GM18870 (cell line): ENCODE results near the gene OR4C45.
"Not testable (repeated sequence)": the region's sequence is repeated elsewhere in the genome, so short reads cannot be mapped to it uniquely, and the experiment has no call there.

ENCODE experiments used
- ATAC-seq: cut with Tn5 transposase; IDR thresholded peaks from one replicate; pipeline ENCODE4 v1.9.1; 2021; ENCODE audit warnings: moderate library complexity; ENCODE audit not compliant: unreplicated experiment

The OR4C45 gene

GRCh38 chr11:50032574-50032973, at the start of gene OR4C45:
Gene OR4C45, plus strand, starts transcription at chr11:50032874.
- no peak for ATAC-seq

DNA sequence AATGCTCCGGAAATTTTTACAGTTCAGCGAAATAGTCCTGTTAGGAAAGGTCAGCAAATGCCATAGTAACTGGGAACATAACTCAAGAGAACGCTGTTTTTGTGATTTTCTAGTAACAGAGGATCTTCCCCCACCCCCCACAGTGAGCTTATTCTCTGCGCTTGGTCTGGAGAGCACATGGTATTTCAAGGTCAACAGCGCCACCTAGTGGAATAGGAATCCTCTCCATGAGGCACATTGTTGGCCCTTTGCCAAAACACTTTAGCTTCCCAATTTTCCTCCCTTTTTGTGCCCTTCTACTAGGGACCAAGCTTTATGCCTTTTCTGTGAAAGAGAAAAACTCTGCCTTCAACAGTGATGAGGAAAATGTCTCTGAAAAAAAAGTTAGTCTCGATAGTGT, 37.1 kb upstream of the OR4C45 start:
- no peak for ATAC-seq

- ATAC-seq: no peak
These were observed 2.5 kb upstream of the OR4C45 start for GRCh38 chr11:50030193-50030592.

GRCh38 chr11:50036239-50036638, 3.6 kb downstream of the OR4C45 start:
- not testable (repeated sequence) for ATAC-seq

DNA sequence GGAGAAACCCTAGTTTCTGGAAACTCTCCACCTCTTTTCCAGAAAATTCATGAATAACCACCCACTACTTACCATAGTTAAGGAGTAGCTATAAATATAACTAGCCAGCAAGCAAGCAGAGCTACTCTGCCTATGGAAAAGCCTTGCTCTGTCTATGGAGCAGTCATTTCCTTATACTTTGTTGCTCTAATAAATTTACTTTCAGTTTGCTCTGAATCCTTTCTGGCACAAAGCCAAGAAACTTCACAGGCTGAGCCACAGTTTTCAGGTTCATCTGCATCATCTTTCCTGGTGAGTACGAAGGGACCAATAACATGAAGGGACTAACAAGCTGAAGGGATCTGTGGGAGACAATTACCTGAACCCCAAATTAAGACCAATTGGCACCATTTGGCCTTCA, 4.6 kb downstream of the OR4C45 start:
- ATAC-seq: no peak

GRCh38 chr11:50044647-50045046, 12.0 kb downstream of the OR4C45 start:
- no peak for ATAC-seq

DNA sequence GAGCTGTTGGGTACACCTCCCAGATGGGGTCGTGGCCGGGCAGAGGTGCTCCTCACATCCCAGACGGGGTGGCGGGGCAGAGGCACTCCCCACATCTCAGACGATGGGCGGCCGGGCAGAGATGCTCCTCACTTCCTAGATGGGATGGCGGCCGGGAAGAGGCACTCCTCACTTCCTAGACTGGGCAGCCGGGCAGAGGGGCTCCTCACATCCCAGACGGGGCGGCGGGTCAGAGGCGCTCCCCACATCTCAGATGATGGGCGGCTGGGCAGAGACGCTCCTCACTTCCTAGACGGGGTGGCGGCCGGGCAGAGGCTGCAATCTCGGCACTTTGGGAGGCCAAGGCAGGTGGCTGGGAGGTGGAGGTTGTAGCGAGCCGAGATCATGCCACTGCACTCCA, 30.4 kb downstream of the OR4C45 start:
- not testable (repeated sequence) for ATAC-seq

DNA sequence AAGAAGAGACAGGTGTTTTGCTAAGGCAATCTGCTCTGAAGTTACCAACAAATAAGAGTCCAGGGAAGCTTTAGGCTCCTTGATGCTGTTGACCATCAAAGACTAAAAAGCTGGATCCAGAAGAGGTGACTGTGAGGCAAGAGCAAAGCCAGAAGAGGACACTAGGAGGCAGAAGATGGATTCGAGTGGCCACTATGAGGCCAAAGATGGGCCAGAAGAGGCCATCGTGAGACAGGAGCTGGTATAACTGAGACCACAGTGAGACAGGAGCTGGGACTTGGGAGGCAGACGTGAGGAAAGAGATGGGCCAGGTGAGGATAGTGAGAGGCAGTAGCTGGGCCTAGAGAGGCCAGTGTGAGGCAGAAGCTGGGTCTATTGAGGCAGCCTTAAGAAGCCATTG, 37.7 kb downstream of the OR4C45 start:
- no peak for ATAC-seq

DNA sequence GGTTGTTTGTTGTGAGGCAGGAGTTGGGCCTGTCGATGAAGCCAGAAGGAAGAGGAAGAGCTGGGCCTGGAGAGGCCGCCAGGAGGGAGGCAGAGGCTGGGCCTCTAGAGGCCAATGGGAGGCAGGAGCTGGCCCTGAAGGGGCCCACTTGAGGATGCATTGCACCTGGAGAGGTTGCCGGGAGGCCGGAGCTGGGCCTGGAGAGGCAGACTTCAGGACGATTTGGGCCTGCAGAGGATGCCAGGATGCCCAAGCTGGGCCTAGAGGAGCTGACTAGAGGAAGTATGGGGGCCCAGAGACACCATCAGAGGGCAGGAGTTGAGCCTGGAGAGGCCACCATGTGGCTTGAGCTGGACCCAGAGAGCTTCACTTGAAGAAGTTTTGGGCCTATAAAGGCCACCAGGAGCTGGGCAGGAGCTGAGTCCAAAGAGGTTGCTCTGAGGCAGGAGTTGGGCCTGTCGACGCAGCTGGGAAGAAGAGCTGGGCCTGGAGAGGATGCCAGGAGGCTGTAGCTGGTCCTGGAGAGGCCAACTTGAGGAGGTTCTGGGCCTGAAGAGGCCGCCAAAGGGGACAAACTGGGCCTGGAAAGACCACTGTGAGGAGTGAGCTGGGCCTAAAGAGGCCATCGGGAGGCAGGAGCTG, 39.0 kb downstream of the OR4C45 start:
- ATAC-seq: no peak

DNA sequence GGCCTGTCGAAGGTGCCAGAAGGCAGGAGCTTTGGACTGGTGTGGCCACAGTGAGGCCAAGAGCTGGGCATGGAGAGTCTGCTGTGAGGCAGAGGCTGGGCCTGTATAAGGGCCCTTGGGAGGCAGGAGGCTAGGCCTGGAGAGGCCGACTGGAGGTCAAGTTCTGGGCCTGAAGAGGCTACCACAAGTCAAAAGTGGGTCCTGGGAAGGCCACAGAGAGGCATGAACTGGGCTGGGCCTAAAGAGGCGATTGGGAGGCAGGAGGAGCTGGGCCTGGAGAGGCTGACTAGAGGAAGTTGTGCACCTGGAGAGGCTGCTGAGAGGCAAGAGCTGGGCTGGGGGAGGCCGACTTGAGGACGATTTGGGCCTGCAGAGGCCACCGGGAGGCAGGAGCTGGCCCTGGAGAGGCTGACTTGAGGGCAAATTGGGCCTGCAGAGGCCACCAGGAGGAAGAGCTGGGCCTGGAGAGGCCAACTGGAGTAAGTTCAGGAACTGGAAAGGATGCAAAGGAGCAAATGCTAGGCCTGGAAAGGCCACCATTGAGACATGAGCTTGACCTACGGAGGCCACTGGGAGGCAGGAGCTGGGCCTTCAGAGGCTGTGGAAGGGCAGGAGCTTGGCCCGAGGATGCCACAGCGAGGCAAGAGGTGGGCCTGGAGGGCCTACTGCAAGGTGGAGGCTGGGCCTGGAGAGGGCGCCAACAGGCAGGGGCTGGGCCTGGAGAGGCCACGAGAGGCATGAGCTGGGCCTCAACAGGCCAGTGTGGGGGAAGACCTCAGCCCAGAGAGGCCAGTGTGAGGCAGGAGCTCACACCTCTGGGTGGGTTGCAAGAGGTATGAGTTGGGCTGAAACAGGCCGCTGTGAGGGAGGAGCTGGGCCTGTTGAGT, 39.8 kb downstream of the OR4C45 start:
- no peak for ATAC-seq

DNA sequence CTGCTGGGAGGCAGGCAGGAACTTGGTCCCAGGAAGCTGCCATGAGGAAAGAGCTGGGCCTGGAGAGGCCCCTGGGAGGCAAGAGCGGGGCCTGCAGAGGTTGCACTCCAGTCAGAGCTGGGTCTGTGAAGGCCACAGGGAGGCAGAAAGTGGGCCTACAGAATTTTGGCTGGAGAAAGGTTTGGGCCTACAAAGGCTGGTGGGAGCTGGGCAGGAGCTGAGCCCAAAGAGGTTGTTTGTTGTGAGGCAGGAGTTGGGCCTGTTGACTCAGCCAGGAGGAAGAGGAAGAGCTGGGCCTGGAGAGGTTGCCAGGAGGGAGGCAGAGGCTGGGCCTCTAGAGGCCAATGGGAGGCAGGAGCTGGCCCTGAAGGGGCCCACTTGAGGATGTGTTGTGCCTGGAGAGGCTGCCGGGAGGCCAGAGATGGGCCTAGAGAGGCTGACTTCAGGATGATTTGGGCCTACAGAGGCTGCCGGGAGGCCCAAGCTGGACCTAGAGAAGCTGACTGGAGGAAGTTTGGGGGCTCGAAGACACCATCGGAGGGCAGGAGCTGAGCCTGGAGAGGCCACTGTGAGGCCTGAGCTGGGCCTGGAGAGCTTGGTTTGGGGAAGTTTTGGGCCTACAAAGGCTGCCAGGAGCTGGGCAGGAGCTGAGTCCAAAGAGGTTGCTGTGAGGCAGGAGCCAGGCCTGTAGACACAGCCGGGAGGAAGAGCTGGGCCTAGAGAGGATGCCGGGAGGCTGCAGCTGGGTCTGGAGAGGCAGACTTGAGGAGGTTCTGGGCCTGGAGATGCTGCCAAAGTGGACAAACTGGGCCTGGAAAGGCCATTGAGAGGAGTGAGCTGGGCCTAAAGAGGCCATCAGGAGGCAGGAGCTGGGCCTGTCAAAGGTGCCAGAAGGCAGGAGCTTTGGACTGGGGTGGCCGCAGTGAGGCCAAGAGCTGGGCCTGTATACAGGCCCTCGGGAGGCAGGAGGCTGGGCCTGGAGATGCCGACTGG, 40.7 kb downstream of the OR4C45 start:
- ATAC-seq: no peak

DNA sequence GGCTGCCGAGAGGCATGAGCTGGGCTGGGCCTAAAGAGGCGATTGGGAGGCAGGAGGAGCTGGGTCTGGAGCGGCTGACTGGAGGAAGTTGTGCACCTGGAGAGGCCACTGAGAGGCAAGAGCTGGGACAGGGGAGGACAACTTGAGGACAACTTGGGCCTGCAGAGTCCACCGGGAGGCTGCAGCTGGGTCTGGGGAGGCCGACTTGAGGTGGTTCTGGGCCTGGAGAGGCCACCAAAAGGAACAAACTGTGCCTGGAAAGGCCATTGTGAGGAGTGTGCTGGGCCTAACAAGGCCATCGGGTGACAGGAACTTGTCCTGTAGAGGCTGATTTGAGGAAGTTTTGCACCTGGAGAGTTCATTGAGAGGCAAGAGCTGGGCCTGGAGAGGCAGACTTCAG, 41.5 kb downstream of the OR4C45 start:
- no peak for ATAC-seq

- no peak for ATAC-seq
These were observed 43.2 kb downstream of the OR4C45 start for GRCh38 chr11:50075856-50076255.

DNA sequence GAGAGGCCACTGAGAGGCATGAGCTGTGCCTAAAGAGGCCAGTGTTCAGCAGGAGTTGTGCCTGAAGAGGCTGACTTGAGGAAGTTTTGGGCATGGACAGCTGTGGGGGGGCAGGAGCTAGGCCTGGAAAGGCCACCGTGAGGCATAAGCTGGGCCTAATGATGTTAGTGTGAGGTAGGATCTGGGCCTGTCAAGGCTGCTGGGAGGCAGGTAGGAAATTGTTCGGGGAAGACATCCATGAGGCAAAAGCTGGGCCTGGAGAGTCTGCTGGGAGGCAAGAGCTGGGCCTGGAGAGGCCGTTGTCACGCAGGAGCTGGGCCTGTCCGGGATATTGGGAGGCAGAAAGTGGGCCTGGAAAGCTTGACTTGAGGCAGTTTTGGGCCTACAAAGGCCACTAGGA, 44.9 kb downstream of the OR4C45 start:
- no peak for ATAC-seq

GRCh38 chr11:50078001-50078400, 45.3 kb downstream of the OR4C45 start:
- no peak for ATAC-seq

GRCh38 chr11:50078946-50079345, 46.3 kb downstream of the OR4C45 start:
- ATAC-seq: not testable (repeated sequence)

GRCh38 chr11:50080256-50080655, 47.6 kb downstream of the OR4C45 start:
- no peak for ATAC-seq
